ENCODE measurements around the gene LIMK1. TPM values are rescaled to one million over a fixed set of nuclear protein-coding genes. Genes with fewer than 3 reads are reported as not detected.
"Not testable (repeated sequence)": the region's sequence is repeated elsewhere in the genome, so short reads cannot be mapped to it uniquely, and the experiment has no call there.

Gene LIMK1
- total and polyA plus RNA-seq, 5 donors: 7.6 to 13.5 (median 11.5) TPM

GRCh38 chr7:74101061-74101681 is 17.6 kb downstream of the LIMK1 start:
- Histone ChIP-seq H3K4me1 (ENCODE audit: control insufficient read depth, insufficient read depth, low read length) (no peaks in the 10 kb centered on the region), H3K4me3 (ENCODE audit: low read length) (no peak overlapping the region), H3K27ac (ENCODE audit: low read length) (no peak overlapping the region), H3K9me3 (ENCODE audit: control insufficient read depth, low read length) (no peaks in the 10 kb centered on the region), H3K27me3 (ENCODE audit: control insufficient read depth, insufficient read depth) (no peaks in the 10 kb centered on the region)
- ATAC-seq (no peak), DNase-seq (no peak)
- intact Hi-C loops (cut with DNase I): no loop called here
- 57% methylated on average over 8 of the region's 8 CpGs for WGBS

- Histone ChIP-seq H3K27me3 (ENCODE audit: control insufficient read depth, insufficient read depth) (no peaks in the 10 kb centered on the region), H3K4me3 (ENCODE audit: low read length) (no peak overlapping the region), H3K9me3 (ENCODE audit: control insufficient read depth, low read length) (no peaks in the 10 kb centered on the region), H3K4me1 (ENCODE audit: control insufficient read depth, insufficient read depth, low read length) (no peaks in the 10 kb centered on the region), H3K27ac (ENCODE audit: low read length) (no peak overlapping the region)
- DNase-seq: no peak
- no peak for ATAC-seq
- intact Hi-C loops (cut with DNase I): no loop called here
- WGBS: 94% methylated on average over 6 of the region's 6 CpGs
These were observed 19.7 kb downstream of the LIMK1 start for GRCh38 chr7:74103219-74103772.

GRCh38 chr7:74104702-74105101 is 21.1 kb downstream of the LIMK1 start:
- Histone ChIP-seq H3K4me3 (ENCODE audit: low read length) (no peak overlapping the region), H3K9me3 (ENCODE audit: control insufficient read depth, low read length) (no peaks in the 10 kb centered on the region), H3K4me1 (ENCODE audit: control insufficient read depth, insufficient read depth, low read length) (no peaks in the 10 kb centered on the region), H3K27ac (ENCODE audit: low read length) (no peak overlapping the region), H3K27me3 (ENCODE audit: control insufficient read depth, insufficient read depth) (no peaks in the 10 kb centered on the region)
- DNase-seq (no peak), ATAC-seq (no peak)
- 89% methylated on average over 8 of the region's 8 CpGs for WGBS
- intact Hi-C loops (cut with DNase I): no loop called here

GRCh38 chr7:74105992-74106391 is 22.4 kb downstream of the LIMK1 start:
- no peaks in the 10 kb centered on the region for H3K27me3 ChIP-seq (ENCODE audit: control insufficient read depth, insufficient read depth)
- intact Hi-C loops (cut with DNase I): no loop called here
- H3K4me3 ChIP-seq (ENCODE audit: low read length): no peak overlapping the region
- no peak for DNase-seq
- no peaks in the 10 kb centered on the region for H3K4me1 ChIP-seq (ENCODE audit: control insufficient read depth, insufficient read depth, low read length)
- no peak overlapping the region for H3K27ac ChIP-seq (ENCODE audit: low read length)
- no peaks in the 10 kb centered on the region for H3K9me3 ChIP-seq (ENCODE audit: control insufficient read depth, low read length)
- WGBS: 90% methylated on average over 11 of the region's 11 CpGs
- ATAC-seq: no peak

GRCh38 chr7:74106846-74107245 is 23.2 kb downstream of the LIMK1 start:
- ATAC-seq (peak; percentile 27 to 35), DNase-seq (no peak)
- Histone ChIP-seq H3K27ac (ENCODE audit: low read length) (no peak overlapping the region), H3K27me3 (ENCODE audit: control insufficient read depth, insufficient read depth) (no peaks in the 10 kb centered on the region), H3K4me3 (ENCODE audit: low read length) (no peak overlapping the region), H3K9me3 (ENCODE audit: control insufficient read depth, low read length) (no peaks in the 10 kb centered on the region), H3K4me1 (ENCODE audit: control insufficient read depth, insufficient read depth, low read length) (no peaks in the 10 kb centered on the region)
- intact Hi-C loops (cut with DNase I): no loop called here
- 97% methylated on average over 18 of the region's 18 CpGs for WGBS

- H3K9me3 ChIP-seq (ENCODE audit: control insufficient read depth, low read length): no peaks in the 10 kb centered on the region
- no peak overlapping the region for H3K27ac ChIP-seq (ENCODE audit: low read length)
- peak; percentile 17 to 25 for ATAC-seq
- H3K4me3 ChIP-seq (ENCODE audit: low read length): no peak overlapping the region
- no peak for DNase-seq
- intact Hi-C loops (cut with DNase I): no loop called here
- H3K4me1 ChIP-seq (ENCODE audit: control insufficient read depth, insufficient read depth, low read length): no peaks in the 10 kb centered on the region
- H3K27me3 ChIP-seq (ENCODE audit: control insufficient read depth, insufficient read depth): no peaks in the 10 kb centered on the region
- 70% methylated on average over 17 of the region's 17 CpGs for WGBS
These were observed 31.7 kb downstream of the LIMK1 start for GRCh38 chr7:74115326-74115725.

- Histone ChIP-seq H3K27ac (ENCODE audit: low read length) (no peak overlapping the region), H3K9me3 (ENCODE audit: control insufficient read depth, low read length) (no peaks in the 10 kb centered on the region), H3K4me3 (ENCODE audit: low read length) (no peak overlapping the region), H3K27me3 (ENCODE audit: control insufficient read depth, insufficient read depth) (no peaks in the 10 kb centered on the region), H3K4me1 (ENCODE audit: control insufficient read depth, insufficient read depth, low read length) (no peaks in the 10 kb centered on the region)
- WGBS: 90% methylated on average over 13 of the region's 13 CpGs
- intact Hi-C loops (cut with DNase I): no loop called here
- DNase-seq (no peak), ATAC-seq (no peak)
These were observed 32.8 kb downstream of the LIMK1 start for GRCh38 chr7:74116356-74116755.

GRCh38 chr7:74119831-74120230 is 36.2 kb downstream of the LIMK1 start:
- Histone ChIP-seq H3K27me3 (ENCODE audit: control insufficient read depth, insufficient read depth) (no peaks in the 10 kb centered on the region), H3K4me1 (ENCODE audit: control insufficient read depth, insufficient read depth, low read length) (no peaks in the 10 kb centered on the region), H3K27ac (ENCODE audit: low read length) (no peak overlapping the region), H3K4me3 (ENCODE audit: low read length) (no peak overlapping the region), H3K9me3 (ENCODE audit: control insufficient read depth, low read length) (no peaks in the 10 kb centered on the region)
- intact Hi-C loops (cut with DNase I): no loop called here
- ATAC-seq (no peak), DNase-seq (no peak)
- WGBS: 98% methylated on average over 4 of the region's 4 CpGs

- Histone ChIP-seq H3K27me3 (ENCODE audit: control insufficient read depth, insufficient read depth) (no peaks in the 10 kb centered on the region), H3K9me3 (ENCODE audit: control insufficient read depth, low read length) (no peaks in the 10 kb centered on the region), H3K4me3 (ENCODE audit: low read length) (no peak overlapping the region), H3K4me1 (ENCODE audit: control insufficient read depth, insufficient read depth, low read length) (no peaks in the 10 kb centered on the region), H3K27ac (ENCODE audit: low read length) (no peak overlapping the region)
- peak in 1 of 3 donors; percentile 55 for DNase-seq
- ATAC-seq: peak; percentile 28 to 52
- intact Hi-C loops (cut with DNase I): no loop called here
- 90% methylated on average over 26 of the region's 26 CpGs for WGBS
These were observed 38.0 kb downstream of the LIMK1 start for GRCh38 chr7:74121401-74122249.

- H3K27me3 ChIP-seq (ENCODE audit: control insufficient read depth, insufficient read depth); H3K9me3 ChIP-seq (ENCODE audit: control insufficient read depth, low read length); ATAC-seq; H3K27ac ChIP-seq (ENCODE audit: low read length); H3K4me3 ChIP-seq (ENCODE audit: low read length); H3K4me1 ChIP-seq (ENCODE audit: control insufficient read depth, insufficient read depth, low read length); DNase-seq; intact Hi-C loops (cut with DNase I): not testable (repeated sequence)
- WGBS: 88% methylated on average over 7 of the region's 7 CpGs
These were observed 40.3 kb downstream of the LIMK1 start for GRCh38 chr7:74123892-74124291.

GRCh38 chr7:74126220-74126880 is 42.7 kb downstream of the LIMK1 start:
- Histone ChIP-seq H3K4me1 (ENCODE audit: control insufficient read depth, insufficient read depth, low read length) (no peaks in the 10 kb centered on the region), H3K9me3 (ENCODE audit: control insufficient read depth, low read length) (no peaks in the 10 kb centered on the region), H3K27me3 (ENCODE audit: control insufficient read depth, insufficient read depth) (no peaks in the 10 kb centered on the region), H3K27ac (ENCODE audit: low read length) (no peak overlapping the region), H3K4me3 (ENCODE audit: low read length) (no peak overlapping the region)
- WGBS: 75% methylated on average over 12 of the region's 12 CpGs
- intact Hi-C loops (cut with DNase I): no loop called here
- no peak for DNase-seq
- no peak for ATAC-seq
